WTC11 (cell line): ENCODE measurements around the gene CDH9. TPM values are rescaled to one million over a fixed set of nuclear protein-coding genes. Genes with fewer than 3 reads are reported as not detected.

ENCODE experiments used
- ATAC-seq: fragments of 200-7000 bp; cut with Tn5 transposase; 2 replicates; pipeline ENCODE4 v1.10.0; 2021; ENCODE audit warnings: mild to moderate bottlenecking, moderate library complexity
- CTCF ChIA-PET: fragments of 300-600 bp; sonication (Branson Sonifier 250); formaldehyde crosslinking; loops from one replicate; lab custom pipeline; 2021; ENCODE audit warnings: antibody characterized with exemption; lab: Charles Lee
- POLR2A ChIA-PET: fragments of 350-600 bp; sonication (Branson Sonifier 250); formaldehyde crosslinking; loops from one replicate; lab custom pipeline; 2021; ENCODE audit warnings: antibody characterized with exemption; lab: Charles Lee
- DNase-seq: peaks from one replicate; pipeline ENCODE4 v3.0.0; 2021; ENCODE audit warnings: low spot score
- H3K27ac Mint-ChIP-seq: 2 replicates; pipeline ENCODE4 v1.8.0; 2021; ENCODE audit warnings: mixed read lengths
- H3K27me3 Mint-ChIP-seq: 2 replicates; pipeline ENCODE4 v1.8.0; 2021; ENCODE audit warnings: low read depth, mild to moderate bottlenecking, moderate library complexity, mixed read lengths
- H3K36me3 Mint-ChIP-seq: 2 replicates; pipeline ENCODE4 v1.8.0; 2021; ENCODE audit warnings: mixed read lengths
- H3K4me1 Mint-ChIP-seq: 2 replicates; pipeline ENCODE4 v1.8.0; 2022; ENCODE audit warnings: mixed read lengths
- H3K4me3 Mint-ChIP-seq: 2 replicates; pipeline ENCODE4 v1.8.0; 2021; ENCODE audit warnings: mild to moderate bottlenecking, moderate library complexity, mixed read lengths
- H3K9me3 Mint-ChIP-seq: 2 replicates; pipeline ENCODE4 v1.8.0; 2021; ENCODE audit warnings: mixed read lengths
- CBFB ChIP-seq: sonication (generic); formaldehyde crosslinking; IDR thresholded peaks from 2 replicates; pipeline ENCODE4 v1.8.1; 2022; ENCODE audit warnings: mild to moderate bottlenecking, low read depth, missing genetic modification reagents
- CREM ChIP-seq: sonication (generic); formaldehyde crosslinking; IDR thresholded peaks from 2 replicates; pipeline ENCODE4 v1.8.1; 2022; ENCODE audit warnings: mild to moderate bottlenecking, missing genetic modification reagents, moderate library complexity
- IRF2 ChIP-seq: sonication (generic); formaldehyde crosslinking; IDR thresholded peaks from 2 replicates; pipeline ENCODE4 v1.8.0; 2022; ENCODE audit warnings: low read depth, missing genetic modification reagents, borderline replicate concordance
- MXD4 ChIP-seq: fragments of 250-450 bp; sonication (Bioruptor Pico); IDR thresholded peaks from 2 replicates; pipeline ENCODE4 v1.8.0; 2021; ENCODE audit warnings: mild to moderate bottlenecking, moderate library complexity, borderline replicate concordance
- NFE2L1 ChIP-seq: sonication (generic); formaldehyde crosslinking; IDR thresholded peaks from 2 replicates; pipeline ENCODE4 v1.8.1; 2023; ENCODE audit warnings: missing genetic modification reagents
- NR2C2 ChIP-seq: sonication (generic); formaldehyde crosslinking; IDR thresholded peaks from 2 replicates; pipeline ENCODE4 v1.8.0; 2022; ENCODE audit warnings: mild to moderate bottlenecking, missing genetic modification reagents
- OVOL2 ChIP-seq: fragments of 250-450 bp; sonication (Bioruptor Pico); IDR thresholded peaks from 2 replicates; pipeline ENCODE4 v1.9.0; 2021; ENCODE audit warnings: mild to moderate bottlenecking, borderline replicate concordance
- TP53 ChIP-seq: sonication (generic); formaldehyde crosslinking; IDR thresholded peaks from 2 replicates; pipeline ENCODE4 v1.8.1; 2023; ENCODE audit warnings: mild to moderate bottlenecking, missing genetic modification reagents
- ZNF121 ChIP-seq: sonication (generic); formaldehyde crosslinking; IDR thresholded peaks from 2 replicates; pipeline ENCODE4 v1.8.0; 2023; ENCODE audit warnings: missing genetic modification reagents
- ZNF416 ChIP-seq: fragments of 250-450 bp; sonication (Bioruptor Pico); IDR thresholded peaks from 2 replicates; pipeline ENCODE4 v1.9.0; 2021; ENCODE audit warnings: mild to moderate bottlenecking, inconsistent platforms
- total RNA-seq: library from RNA; stranded (reverse); gene quantifications from 3 replicates; pipeline ENCODE4 v1.2.3, GENCODE V29; 2021
- TF ChIP-seq, protein P1 (sequence below): sonication (generic); formaldehyde crosslinking; IDR thresholded peaks from 2 replicates; pipeline ENCODE4 v1.8.0; 2022; ENCODE audit warnings: mild to moderate bottlenecking, missing genetic modification reagents
- TF ChIP-seq, protein P2 (sequence below): fragments of 250-450 bp; sonication (Bioruptor Pico); IDR thresholded peaks from 2 replicates; pipeline ENCODE4 v1.9.0; 2021; ENCODE audit warnings: mild to moderate bottlenecking
- TF ChIP-seq, protein P3 (sequence below): sonication (generic); formaldehyde crosslinking; IDR thresholded peaks from 2 replicates; pipeline ENCODE4 v1.8.1; 2023; ENCODE audit warnings: mild to moderate bottlenecking, missing genetic modification reagents, borderline replicate concordance
- TF ChIP-seq, protein P4 (sequence below): sonication (generic); formaldehyde crosslinking; conservative IDR thresholded peaks from 2 replicates; pipeline ENCODE4 v1.8.1; 2023; ENCODE audit warnings: mild to moderate bottlenecking, low read depth, missing genetic modification reagents, moderate library complexity
- TF ChIP-seq, protein P5 (sequence below): sonication (generic); formaldehyde crosslinking; IDR thresholded peaks from 2 replicates; pipeline ENCODE4 v1.8.1; 2023; ENCODE audit warnings: mild to moderate bottlenecking, missing genetic modification reagents
- TF ChIP-seq, protein P6 (sequence below): fragments of 250-450 bp; sonication (Bioruptor Pico); IDR thresholded peaks from 2 replicates; pipeline ENCODE4 v1.9.0; 2021; ENCODE audit warnings: moderate library complexity, mild to moderate bottlenecking, inconsistent platforms, borderline replicate concordance
- TF ChIP-seq, protein P7 (sequence below): sonication (generic); formaldehyde crosslinking; IDR thresholded peaks from 2 replicates; pipeline ENCODE4 v1.8.0; 2022; ENCODE audit warnings: missing genetic modification reagents
- TF ChIP-seq, protein P8 (sequence below): sonication (generic); formaldehyde crosslinking; IDR thresholded peaks from 2 replicates; pipeline ENCODE4 v1.8.0; 2023; ENCODE audit warnings: mild to moderate bottlenecking, missing genetic modification reagents
- TF ChIP-seq, protein P9 (sequence below): sonication (generic); formaldehyde crosslinking; IDR thresholded peaks from 2 replicates; pipeline ENCODE4 v1.8.0; 2022; ENCODE audit warnings: mild to moderate bottlenecking, missing genetic modification reagents

The CDH9 gene
- total RNA-seq, 1 experiment from 2014 or later: 0.48 TPM

DNA sequence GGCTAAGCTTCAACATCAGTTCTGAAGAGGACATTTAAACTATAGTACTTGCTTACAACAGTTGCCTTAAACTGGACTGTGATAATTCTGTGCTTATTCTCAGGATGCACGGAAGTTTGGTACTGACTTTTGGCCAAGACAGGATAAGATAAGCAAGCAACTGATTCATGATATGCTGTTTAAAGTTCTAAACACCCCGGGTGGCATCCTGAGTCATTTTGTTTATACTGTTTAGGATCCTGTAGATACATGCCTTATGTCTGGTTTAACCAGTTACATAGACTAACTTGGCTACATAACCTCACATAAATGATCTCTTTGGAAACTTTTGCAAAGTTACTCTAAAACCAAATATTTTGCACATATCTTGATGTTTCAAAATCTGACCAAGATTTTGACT lies 95.9 kb downstream of the CDH9 start:
- Mint-ChIP-seq H3K4me1 (no peaks in the 10 kb centered on the region), H3K36me3 (no peaks in the 10 kb centered on the region), H3K27me3 (no peaks in the 10 kb centered on the region)
- DNase-seq: no peak
- ChIA-PET CTCF (no interaction called here), POLR2A (no interaction called here)
- no peak for ATAC-seq
- no peak for TF ChIP-seq CBFB (CRISPR knock-in tag)
- TF ChIP-seq OVOL2 (CRISPR knock-in tag): no peak
- no peak for TF ChIP-seq ZNF121 (CRISPR knock-in tag)
- TF ChIP-seq, protein P1, sequence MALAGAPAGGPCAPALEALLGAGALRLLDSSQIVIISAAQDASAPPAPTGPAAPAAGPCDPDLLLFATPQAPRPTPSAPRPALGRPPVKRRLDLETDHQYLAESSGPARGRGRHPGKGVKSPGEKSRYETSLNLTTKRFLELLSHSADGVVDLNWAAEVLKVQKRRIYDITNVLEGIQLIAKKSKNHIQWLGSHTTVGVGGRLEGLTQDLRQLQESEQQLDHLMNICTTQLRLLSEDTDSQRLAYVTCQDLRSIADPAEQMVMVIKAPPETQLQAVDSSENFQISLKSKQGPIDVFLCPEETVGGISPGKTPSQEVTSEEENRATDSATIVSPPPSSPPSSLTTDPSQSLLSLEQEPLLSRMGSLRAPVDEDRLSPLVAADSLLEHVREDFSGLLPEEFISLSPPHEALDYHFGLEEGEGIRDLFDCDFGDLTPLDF: no peak
- TF ChIP-seq, protein P2, sequence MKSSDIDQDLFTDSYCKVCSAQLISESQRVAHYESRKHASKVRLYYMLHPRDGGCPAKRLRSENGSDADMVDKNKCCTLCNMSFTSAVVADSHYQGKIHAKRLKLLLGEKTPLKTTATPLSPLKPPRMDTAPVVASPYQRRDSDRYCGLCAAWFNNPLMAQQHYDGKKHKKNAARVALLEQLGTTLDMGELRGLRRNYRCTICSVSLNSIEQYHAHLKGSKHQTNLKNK (CRISPR knock-in tag): no peak
- no peak for TF ChIP-seq IRF2 (CRISPR knock-in tag)
- TF ChIP-seq, protein P3, sequence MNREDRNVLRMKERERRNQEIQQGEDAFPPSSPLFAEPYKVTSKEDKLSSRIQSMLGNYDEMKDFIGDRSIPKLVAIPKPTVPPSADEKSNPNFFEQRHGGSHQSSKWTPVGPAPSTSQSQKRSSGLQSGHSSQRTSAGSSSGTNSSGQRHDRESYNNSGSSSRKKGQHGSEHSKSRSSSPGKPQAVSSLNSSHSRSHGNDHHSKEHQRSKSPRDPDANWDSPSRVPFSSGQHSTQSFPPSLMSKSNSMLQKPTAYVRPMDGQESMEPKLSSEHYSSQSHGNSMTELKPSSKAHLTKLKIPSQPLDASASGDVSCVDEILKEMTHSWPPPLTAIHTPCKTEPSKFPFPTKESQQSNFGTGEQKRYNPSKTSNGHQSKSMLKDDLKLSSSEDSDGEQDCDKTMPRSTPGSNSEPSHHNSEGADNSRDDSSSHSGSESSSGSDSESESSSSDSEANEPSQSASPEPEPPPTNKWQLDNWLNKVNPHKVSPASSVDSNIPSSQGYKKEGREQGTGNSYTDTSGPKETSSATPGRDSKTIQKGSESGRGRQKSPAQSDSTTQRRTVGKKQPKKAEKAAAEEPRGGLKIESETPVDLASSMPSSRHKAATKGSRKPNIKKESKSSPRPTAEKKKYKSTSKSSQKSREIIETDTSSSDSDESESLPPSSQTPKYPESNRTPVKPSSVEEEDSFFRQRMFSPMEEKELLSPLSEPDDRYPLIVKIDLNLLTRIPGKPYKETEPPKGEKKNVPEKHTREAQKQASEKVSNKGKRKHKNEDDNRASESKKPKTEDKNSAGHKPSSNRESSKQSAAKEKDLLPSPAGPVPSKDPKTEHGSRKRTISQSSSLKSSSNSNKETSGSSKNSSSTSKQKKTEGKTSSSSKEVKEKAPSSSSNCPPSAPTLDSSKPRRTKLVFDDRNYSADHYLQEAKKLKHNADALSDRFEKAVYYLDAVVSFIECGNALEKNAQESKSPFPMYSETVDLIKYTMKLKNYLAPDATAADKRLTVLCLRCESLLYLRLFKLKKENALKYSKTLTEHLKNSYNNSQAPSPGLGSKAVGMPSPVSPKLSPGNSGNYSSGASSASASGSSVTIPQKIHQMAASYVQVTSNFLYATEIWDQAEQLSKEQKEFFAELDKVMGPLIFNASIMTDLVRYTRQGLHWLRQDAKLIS (CRISPR knock-in tag): no peak
- no peak for TF ChIP-seq NR2C2 (CRISPR knock-in tag)
- TF ChIP-seq, protein P4, sequence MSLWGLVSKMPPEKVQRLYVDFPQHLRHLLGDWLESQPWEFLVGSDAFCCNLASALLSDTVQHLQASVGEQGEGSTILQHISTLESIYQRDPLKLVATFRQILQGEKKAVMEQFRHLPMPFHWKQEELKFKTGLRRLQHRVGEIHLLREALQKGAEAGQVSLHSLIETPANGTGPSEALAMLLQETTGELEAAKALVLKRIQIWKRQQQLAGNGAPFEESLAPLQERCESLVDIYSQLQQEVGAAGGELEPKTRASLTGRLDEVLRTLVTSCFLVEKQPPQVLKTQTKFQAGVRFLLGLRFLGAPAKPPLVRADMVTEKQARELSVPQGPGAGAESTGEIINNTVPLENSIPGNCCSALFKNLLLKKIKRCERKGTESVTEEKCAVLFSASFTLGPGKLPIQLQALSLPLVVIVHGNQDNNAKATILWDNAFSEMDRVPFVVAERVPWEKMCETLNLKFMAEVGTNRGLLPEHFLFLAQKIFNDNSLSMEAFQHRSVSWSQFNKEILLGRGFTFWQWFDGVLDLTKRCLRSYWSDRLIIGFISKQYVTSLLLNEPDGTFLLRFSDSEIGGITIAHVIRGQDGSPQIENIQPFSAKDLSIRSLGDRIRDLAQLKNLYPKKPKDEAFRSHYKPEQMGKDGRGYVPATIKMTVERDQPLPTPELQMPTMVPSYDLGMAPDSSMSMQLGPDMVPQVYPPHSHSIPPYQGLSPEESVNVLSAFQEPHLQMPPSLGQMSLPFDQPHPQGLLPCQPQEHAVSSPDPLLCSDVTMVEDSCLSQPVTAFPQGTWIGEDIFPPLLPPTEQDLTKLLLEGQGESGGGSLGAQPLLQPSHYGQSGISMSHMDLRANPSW (CRISPR knock-in tag): no peak
- TF ChIP-seq CREM (CRISPR knock-in tag): no peak
- TF ChIP-seq, protein P5, sequence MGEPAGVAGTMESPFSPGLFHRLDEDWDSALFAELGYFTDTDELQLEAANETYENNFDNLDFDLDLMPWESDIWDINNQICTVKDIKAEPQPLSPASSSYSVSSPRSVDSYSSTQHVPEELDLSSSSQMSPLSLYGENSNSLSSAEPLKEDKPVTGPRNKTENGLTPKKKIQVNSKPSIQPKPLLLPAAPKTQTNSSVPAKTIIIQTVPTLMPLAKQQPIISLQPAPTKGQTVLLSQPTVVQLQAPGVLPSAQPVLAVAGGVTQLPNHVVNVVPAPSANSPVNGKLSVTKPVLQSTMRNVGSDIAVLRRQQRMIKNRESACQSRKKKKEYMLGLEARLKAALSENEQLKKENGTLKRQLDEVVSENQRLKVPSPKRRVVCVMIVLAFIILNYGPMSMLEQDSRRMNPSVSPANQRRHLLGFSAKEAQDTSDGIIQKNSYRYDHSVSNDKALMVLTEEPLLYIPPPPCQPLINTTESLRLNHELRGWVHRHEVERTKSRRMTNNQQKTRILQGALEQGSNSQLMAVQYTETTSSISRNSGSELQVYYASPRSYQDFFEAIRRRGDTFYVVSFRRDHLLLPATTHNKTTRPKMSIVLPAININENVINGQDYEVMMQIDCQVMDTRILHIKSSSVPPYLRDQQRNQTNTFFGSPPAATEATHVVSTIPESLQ: no peak
- TF ChIP-seq, protein P6, sequence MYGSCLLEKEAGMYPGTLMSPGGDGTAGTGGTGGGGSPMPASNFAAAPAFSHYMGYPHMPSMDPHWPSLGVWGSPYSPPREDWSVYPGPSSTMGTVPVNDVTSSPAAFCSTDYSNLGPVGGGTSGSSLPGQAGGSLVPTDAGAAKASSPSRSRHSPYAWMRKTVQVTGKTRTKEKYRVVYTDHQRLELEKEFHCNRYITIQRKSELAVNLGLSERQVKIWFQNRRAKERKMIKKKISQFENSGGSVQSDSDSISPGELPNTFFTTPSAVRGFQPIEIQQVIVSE (CRISPR knock-in tag): no peak
- TF ChIP-seq TP53 (CRISPR knock-in tag): no peak
- no peak for TF ChIP-seq MXD4 (CRISPR knock-in tag)
- TF ChIP-seq, protein P7, sequence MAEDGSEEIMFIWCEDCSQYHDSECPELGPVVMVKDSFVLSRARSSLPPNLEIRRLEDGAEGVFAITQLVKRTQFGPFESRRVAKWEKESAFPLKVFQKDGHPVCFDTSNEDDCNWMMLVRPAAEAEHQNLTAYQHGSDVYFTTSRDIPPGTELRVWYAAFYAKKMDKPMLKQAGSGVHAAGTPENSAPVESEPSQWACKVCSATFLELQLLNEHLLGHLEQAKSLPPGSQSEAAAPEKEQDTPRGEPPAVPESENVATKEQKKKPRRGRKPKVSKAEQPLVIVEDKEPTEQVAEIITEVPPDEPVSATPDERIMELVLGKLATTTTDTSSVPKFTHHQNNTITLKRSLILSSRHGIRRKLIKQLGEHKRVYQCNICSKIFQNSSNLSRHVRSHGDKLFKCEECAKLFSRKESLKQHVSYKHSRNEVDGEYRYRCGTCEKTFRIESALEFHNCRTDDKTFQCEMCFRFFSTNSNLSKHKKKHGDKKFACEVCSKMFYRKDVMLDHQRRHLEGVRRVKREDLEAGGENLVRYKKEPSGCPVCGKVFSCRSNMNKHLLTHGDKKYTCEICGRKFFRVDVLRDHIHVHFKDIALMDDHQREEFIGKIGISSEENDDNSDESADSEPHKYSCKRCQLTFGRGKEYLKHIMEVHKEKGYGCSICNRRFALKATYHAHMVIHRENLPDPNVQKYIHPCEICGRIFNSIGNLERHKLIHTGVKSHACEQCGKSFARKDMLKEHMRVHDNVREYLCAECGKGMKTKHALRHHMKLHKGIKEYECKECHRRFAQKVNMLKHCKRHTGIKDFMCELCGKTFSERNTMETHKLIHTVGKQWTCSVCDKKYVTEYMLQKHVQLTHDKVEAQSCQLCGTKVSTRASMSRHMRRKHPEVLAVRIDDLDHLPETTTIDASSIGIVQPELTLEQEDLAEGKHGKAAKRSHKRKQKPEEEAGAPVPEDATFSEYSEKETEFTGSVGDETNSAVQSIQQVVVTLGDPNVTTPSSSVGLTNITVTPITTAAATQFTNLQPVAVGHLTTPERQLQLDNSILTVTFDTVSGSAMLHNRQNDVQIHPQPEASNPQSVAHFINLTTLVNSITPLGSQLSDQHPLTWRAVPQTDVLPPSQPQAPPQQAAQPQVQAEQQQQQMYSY (CRISPR knock-in tag): no peak
- TF ChIP-seq, protein P8, sequence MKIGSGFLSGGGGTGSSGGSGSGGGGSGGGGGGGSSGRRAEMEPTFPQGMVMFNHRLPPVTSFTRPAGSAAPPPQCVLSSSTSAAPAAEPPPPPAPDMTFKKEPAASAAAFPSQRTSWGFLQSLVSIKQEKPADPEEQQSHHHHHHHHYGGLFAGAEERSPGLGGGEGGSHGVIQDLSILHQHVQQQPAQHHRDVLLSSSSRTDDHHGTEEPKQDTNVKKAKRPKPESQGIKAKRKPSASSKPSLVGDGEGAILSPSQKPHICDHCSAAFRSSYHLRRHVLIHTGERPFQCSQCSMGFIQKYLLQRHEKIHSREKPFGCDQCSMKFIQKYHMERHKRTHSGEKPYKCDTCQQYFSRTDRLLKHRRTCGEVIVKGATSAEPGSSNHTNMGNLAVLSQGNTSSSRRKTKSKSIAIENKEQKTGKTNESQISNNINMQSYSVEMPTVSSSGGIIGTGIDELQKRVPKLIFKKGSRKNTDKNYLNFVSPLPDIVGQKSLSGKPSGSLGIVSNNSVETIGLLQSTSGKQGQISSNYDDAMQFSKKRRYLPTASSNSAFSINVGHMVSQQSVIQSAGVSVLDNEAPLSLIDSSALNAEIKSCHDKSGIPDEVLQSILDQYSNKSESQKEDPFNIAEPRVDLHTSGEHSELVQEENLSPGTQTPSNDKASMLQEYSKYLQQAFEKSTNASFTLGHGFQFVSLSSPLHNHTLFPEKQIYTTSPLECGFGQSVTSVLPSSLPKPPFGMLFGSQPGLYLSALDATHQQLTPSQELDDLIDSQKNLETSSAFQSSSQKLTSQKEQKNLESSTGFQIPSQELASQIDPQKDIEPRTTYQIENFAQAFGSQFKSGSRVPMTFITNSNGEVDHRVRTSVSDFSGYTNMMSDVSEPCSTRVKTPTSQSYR (CRISPR knock-in tag): no peak
- TF ChIP-seq, protein P9, sequence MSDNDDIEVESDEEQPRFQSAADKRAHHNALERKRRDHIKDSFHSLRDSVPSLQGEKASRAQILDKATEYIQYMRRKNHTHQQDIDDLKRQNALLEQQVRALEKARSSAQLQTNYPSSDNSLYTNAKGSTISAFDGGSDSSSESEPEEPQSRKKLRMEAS (CRISPR knock-in tag): no peak
- TF ChIP-seq NFE2L1 (CRISPR knock-in tag): no peak
- TF ChIP-seq ZNF416 (CRISPR knock-in tag): no peak
- TF ChIP-seq, all 79 proteins: peak for 0
- Mint-ChIP-seq H3K4me3 (no peak overlapping the region), H3K9me3 (peaks cover 1% of the 10 kb centered on the region), H3K27ac (no peak overlapping the region)
